ENCODE results near the gene IFIT2.

- no peak for TF ChIP-seq EZH2phosphoT487 (IDR thresholded peaks at IDR 0.05; ENCODE audit: borderline replicate concordance)
- TF ChIP-seq, protein P1, sequence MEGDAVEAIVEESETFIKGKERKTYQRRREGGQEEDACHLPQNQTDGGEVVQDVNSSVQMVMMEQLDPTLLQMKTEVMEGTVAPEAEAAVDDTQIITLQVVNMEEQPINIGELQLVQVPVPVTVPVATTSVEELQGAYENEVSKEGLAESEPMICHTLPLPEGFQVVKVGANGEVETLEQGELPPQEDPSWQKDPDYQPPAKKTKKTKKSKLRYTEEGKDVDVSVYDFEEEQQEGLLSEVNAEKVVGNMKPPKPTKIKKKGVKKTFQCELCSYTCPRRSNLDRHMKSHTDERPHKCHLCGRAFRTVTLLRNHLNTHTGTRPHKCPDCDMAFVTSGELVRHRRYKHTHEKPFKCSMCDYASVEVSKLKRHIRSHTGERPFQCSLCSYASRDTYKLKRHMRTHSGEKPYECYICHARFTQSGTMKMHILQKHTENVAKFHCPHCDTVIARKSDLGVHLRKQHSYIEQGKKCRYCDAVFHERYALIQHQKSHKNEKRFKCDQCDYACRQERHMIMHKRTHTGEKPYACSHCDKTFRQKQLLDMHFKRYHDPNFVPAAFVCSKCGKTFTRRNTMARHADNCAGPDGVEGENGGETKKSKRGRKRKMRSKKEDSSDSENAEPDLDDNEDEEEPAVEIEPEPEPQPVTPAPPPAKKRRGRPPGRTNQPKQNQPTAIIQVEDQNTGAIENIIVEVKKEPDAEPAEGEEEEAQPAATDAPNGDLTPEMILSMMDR (conservative IDR thresholded peaks at IDR 0.05; ENCODE audit: low read length) = no peak
These were observed 50.1 kb downstream of the IFIT2 start for GRCh38 chr10:89351780-89352597.
